A673 (cell line): ENCODE data around the gene KCND1. TPM values are rescaled to one million over a fixed set of nuclear protein-coding genes. Genes with fewer than 3 reads are reported as not detected.

Experiments
- BruUV-seq: library from RNA; stranded (reverse); fragments of 400-500 nt; replicated peaks from 2 replicates; lab custom pipeline; 2021; lab: Mats Ljungman, UMichigan
- CTCF ChIA-PET: fragments of 300-600 bp; sonication (Branson Sonifier 250); formaldehyde crosslinking; loops from one replicate; lab custom pipeline; 2022; ENCODE audit warnings: antibody characterized with exemption; lab: Charles Lee
- POLR2A ChIA-PET: fragments of 300-600 bp; sonication (Branson Sonifier 250); formaldehyde crosslinking; loops from one replicate; lab custom pipeline; 2022; ENCODE audit warnings: antibody characterized with exemption; ENCODE audit not compliant: low non-redundant PET; lab: Charles Lee
- DNase-seq: peaks from one replicate; pipeline ENCODE4 v3.0.0-alpha.2; 2015; ENCODE audit warnings: low spot score
- H3K27ac ChIP-seq: fragments of 200-600 bp; sonication (generic); 2 replicates; pipeline ENCODE4 v1.5.1; 2016; ENCODE audit warnings: mixed run types, low read depth, mild to moderate bottlenecking, mixed read lengths, antibody characterized with exemption, low read length; ENCODE audit not compliant: poor library complexity, severe bottlenecking
- H3K27me3 ChIP-seq: fragments of 200-600 bp; sonication (generic); replicated peaks from 2 replicates; pipeline ENCODE4 v1.6.1; 2017; ENCODE audit warnings: mixed run types, low read depth, mild to moderate bottlenecking, mixed read lengths, antibody characterized with exemption, low read length; ENCODE audit not compliant: insufficient read depth, poor library complexity
- H3K36me3 ChIP-seq: fragments of 200-600 bp; sonication (generic); 2 replicates; pipeline ENCODE4 v1.6.1; 2016; ENCODE audit warnings: mixed run types, mild to moderate bottlenecking, mixed read lengths, antibody characterized with exemption, low read length; ENCODE audit not compliant: insufficient read depth, poor library complexity, severe bottlenecking
- H3K4me1 ChIP-seq: fragments of 200-600 bp; sonication (generic); 2 replicates; pipeline ENCODE4 v1.6.1; 2017; ENCODE audit warnings: mixed run types, mild to moderate bottlenecking, mixed read lengths, antibody characterized with exemption, low read length; ENCODE audit not compliant: insufficient read depth, poor library complexity, severe bottlenecking
- H3K4me3 ChIP-seq: fragments of 200-600 bp; sonication (generic); 2 replicates; pipeline ENCODE4 v1.5.1; 2016; ENCODE audit warnings: low read depth, mixed run types, mild to moderate bottlenecking, mixed read lengths, low read length; ENCODE audit not compliant: poor library complexity, severe bottlenecking
- H3K9me3 ChIP-seq: fragments of 200-600 bp; sonication (generic); 2 replicates; pipeline ENCODE4 v1.6.1; 2016; ENCODE audit warnings: mixed run types, low read depth, mild to moderate bottlenecking, mixed read lengths, antibody characterized with exemption, low read length; ENCODE audit not compliant: poor library complexity, severe bottlenecking
- CTCF ChIP-seq: fragments of 300-800, 200-600 bp; sonication (generic); conservative IDR thresholded peaks from 2 replicates; pipeline ENCODE4 v1.5.1; 2017; ENCODE audit warnings: low read depth, mild to moderate bottlenecking, antibody characterized with exemption, low read length, moderate library complexity, mixed read lengths
- EZH2 ChIP-seq: fragments of 200-600 bp; sonication (generic); IDR thresholded peaks from 2 replicates; pipeline ENCODE4 v1.6.1; 2017; ENCODE audit warnings: borderline replicate concordance, low read depth, mild to moderate bottlenecking, mixed read lengths, antibody characterized with exemption, low read length; ENCODE audit not compliant: poor library complexity, severe bottlenecking
- intact Hi-C: fragments of 100-400 bp; cut with micrococcal nuclease; formaldehyde crosslinking; loops from one replicate; pipeline ENCODE4 v1.10.0; 2022; ENCODE audit not compliant: unreplicated experiment
- total RNA-seq: library from RNA; stranded (reverse); gene quantifications from 2 replicates; pipeline ENCODE4 v1.2.3, GENCODE V29; 2021

The KCND1 gene
- total RNA-seq, 1 experiment from 2014 or later = 4.3 TPM

- no peak for DNase-seq
- ChIA-PET CTCF (no interaction called here), POLR2A (no interaction called here)
Observed at GRCh38 chrX:48956728-48957414, 14.8 kb downstream of the KCND1 start.

GRCh38 chrX:48948589-48948988, 23.1 kb downstream of the KCND1 start:
- CTCF ChIA-PET = no interaction called here

More at GRCh38 chrX:48956728-48957414, 14.8 kb downstream of the KCND1 start:
- Histone ChIP-seq H3K9me3 (no peaks in the 10 kb centered on the region), H3K27ac (peak overlapping the region; percentile 96), H3K4me3 (peak overlapping the region; percentile 75), H3K4me1 (no peaks in the 10 kb centered on the region), H3K36me3 (peaks cover 6% of the 10 kb centered on the region), H3K27me3 (no peaks in the 10 kb centered on the region)
- TSS peak; percentile 29 for BruUV-seq
- no peak for TF ChIP-seq CTCF
- no peak for TF ChIP-seq EZH2
- intact Hi-C loops = no loop called here

More at GRCh38 chrX:48948589-48948988, 23.1 kb downstream of the KCND1 start:
- DNase-seq = no peak
- Histone ChIP-seq H3K4me1 (no peaks in the 10 kb centered on the region), H3K36me3 (no peaks in the 10 kb centered on the region), H3K4me3 (no peak overlapping the region), H3K27ac (no peak overlapping the region), H3K9me3 (no peaks in the 10 kb centered on the region), H3K27me3 (no peaks in the 10 kb centered on the region)
- intact Hi-C loops = loop anchor here (10.0 kb wide), 1 partner anchor 144 kb away; the partner anchor contains the start of gene HDAC6
- POLR2A ChIA-PET = no interaction called here
- no TSS peak for BruUV-seq
- TF ChIP-seq CTCF = no peak
- no peak for TF ChIP-seq EZH2
